Astrocyte (in vitro differentiated cells and primary cell): Measurements from ENCODE around the gene SLC35D2. TPM values are rescaled to one million over a fixed set of nuclear protein-coding genes. Genes with fewer than 3 reads are reported as not detected.

ENCODE experiments used
- DNase-seq: peaks from one replicate; pipeline ENCODE4 v3.0.0-alpha.2; 2010; ENCODE audit warnings: low read depth
- FAIRE-seq: peaks from 2 replicates; lab custom pipeline; 2011; peaks lifted over from hg19 to GRCh38; lab: Jason Lieb, UNC
- H2AFZ ChIP-seq: 2 replicates; pipeline ENCODE4 v1.6.0; 2012; ENCODE audit warnings: low read depth, low read length, inconsistent platforms
- H3K27ac ChIP-seq: 2 replicates; pipeline ENCODE4 v1.5.1; 2011; ENCODE audit warnings: low read depth, low read length, inconsistent platforms
- H3K27me3 ChIP-seq: 2 replicates; pipeline ENCODE4 v1.6.0; 2011; ENCODE audit warnings: low read length, inconsistent platforms; ENCODE audit not compliant: insufficient read depth
- H3K36me3 ChIP-seq: 2 replicates; pipeline ENCODE4 v1.5.1; 2011; ENCODE audit warnings: low read length, inconsistent platforms; ENCODE audit not compliant: insufficient read depth
- H3K4me1 ChIP-seq: 2 replicates; pipeline ENCODE4 v1.5.1; 2011; ENCODE audit warnings: low read length, inconsistent platforms; ENCODE audit not compliant: insufficient read depth
- H3K4me2 ChIP-seq: 2 replicates; pipeline ENCODE4 v1.6.0; 2012; ENCODE audit warnings: low read length, inconsistent platforms
- H3K4me3 ChIP-seq: 2 replicates; pipeline ENCODE4 v1.5.1; 2011; ENCODE audit warnings: low read depth, mild to moderate bottlenecking, low read length, inconsistent platforms; ENCODE audit not compliant: insufficient read depth
- H3K79me2 ChIP-seq: 2 replicates; pipeline ENCODE4 v1.6.0; 2012; ENCODE audit warnings: mild to moderate bottlenecking, low read length, inconsistent platforms; ENCODE audit not compliant: insufficient read depth
- H3K9ac ChIP-seq: 2 replicates; pipeline ENCODE4 v1.6.0; 2012; ENCODE audit warnings: mild to moderate bottlenecking, low read length, inconsistent platforms
- H3K9me3 ChIP-seq: 2 replicates; pipeline ENCODE4 v1.5.1; 2012; ENCODE audit warnings: low read depth, mild to moderate bottlenecking, low read length, inconsistent platforms; ENCODE audit not compliant: insufficient read depth
- H4K20me1 ChIP-seq: 2 replicates; pipeline ENCODE4 v1.6.0; 2012; ENCODE audit warnings: low read length, inconsistent platforms; ENCODE audit not compliant: insufficient read depth
- H3K27ac Mint-ChIP-seq: one replicate; pipeline ENCODE4 v1.8.0; 2021; ENCODE audit warnings: mild to moderate bottlenecking, mixed read lengths; ENCODE audit not compliant: unreplicated experiment
- H3K27me3 Mint-ChIP-seq: one replicate; pipeline ENCODE4 v1.8.0; 2021; ENCODE audit warnings: low read depth, mixed read lengths; ENCODE audit not compliant: unreplicated experiment
- H3K36me3 Mint-ChIP-seq: one replicate; pipeline ENCODE4 v1.8.0; 2021; ENCODE audit warnings: low read depth, mixed read lengths; ENCODE audit not compliant: unreplicated experiment
- H3K4me1 Mint-ChIP-seq: one replicate; pipeline ENCODE4 v1.8.0; 2021; ENCODE audit warnings: low read depth, mixed read lengths; ENCODE audit not compliant: unreplicated experiment
- H3K4me3 Mint-ChIP-seq: one replicate; pipeline ENCODE4 v1.8.0; 2021; ENCODE audit warnings: mild to moderate bottlenecking, moderate library complexity, mixed read lengths; ENCODE audit not compliant: unreplicated experiment
- H3K9me3 Mint-ChIP-seq: one replicate; pipeline ENCODE4 v1.8.0; 2021; ENCODE audit warnings: mild to moderate bottlenecking, mixed read lengths; ENCODE audit not compliant: unreplicated experiment
- CTCF ChIP-seq: IDR thresholded peaks from 2 replicates; pipeline ENCODE4 v1.5.1; 2011; ENCODE audit warnings: low read depth, mild to moderate bottlenecking, inconsistent platforms, low read length, moderate library complexity; ENCODE audit not compliant: insufficient read depth
- EZH2 ChIP-seq: IDR thresholded peaks from 2 replicates; pipeline ENCODE4 v1.6.1; 2012; ENCODE audit warnings: mild to moderate bottlenecking, low read length, inconsistent platforms; ENCODE audit not compliant: insufficient read depth
- total RNA-seq: library from RNA; stranded (reverse); gene quantifications from 2 replicates; pipeline ENCODE4 v1.2.1, GENCODE V29; 2021

SLC35D2 gene
- total RNA-seq, 1 donor from 2014 or later, result 37.3 TPM

DNA sequence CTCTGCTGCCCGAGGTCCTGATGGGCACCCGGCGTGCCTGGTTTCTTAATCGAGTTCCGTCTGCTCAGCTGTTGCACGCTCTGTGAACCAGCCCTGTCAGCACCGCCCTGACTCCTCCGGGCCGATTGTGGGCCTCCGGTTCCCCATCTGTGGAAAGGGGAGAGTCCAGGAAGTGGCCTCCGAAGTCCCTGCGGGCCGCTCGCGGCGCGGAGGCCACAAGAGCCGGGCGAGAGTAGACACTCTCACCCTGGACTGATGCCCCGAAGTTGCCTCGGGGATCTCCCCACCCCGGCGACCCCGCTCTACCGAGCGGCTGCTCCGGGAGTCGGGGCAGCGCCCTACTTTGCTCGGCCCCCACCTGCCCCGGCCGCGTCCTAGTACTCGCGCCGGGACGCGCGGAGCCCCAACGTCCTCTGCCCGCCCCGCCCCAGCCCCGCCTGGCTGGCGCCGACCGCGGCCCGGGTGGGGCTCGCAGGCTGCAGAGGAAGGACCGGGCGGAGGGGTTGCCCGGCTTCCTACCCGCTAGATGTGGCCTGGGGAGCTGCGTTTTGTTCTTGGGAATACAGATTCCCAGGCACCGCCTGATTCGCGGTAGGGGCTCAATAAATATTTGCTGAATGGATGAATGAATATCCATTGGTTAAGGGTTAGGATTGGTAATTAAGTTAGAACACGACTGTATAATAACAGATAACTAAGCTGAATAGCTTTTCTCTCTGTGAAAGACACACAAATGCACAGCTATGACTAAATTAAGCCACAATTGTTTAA lies 35.6 kb upstream of the SLC35D2 start:
- FAIRE-seq (no peak), DNase-seq (no peak)
- H3K4me2 ChIP-seq, result peak overlapping the region; percentile 94
- Mint-ChIP-seq H3K4me1 (peaks cover 19% of the 10 kb centered on the region), H3K36me3 (no peaks in the 10 kb centered on the region), H3K9me3 (no peaks in the 10 kb centered on the region), H3K27me3 (no peaks in the 10 kb centered on the region), H3K27ac (peak overlapping the region; percentile 97), H3K4me3 (peak overlapping the region; percentile 88)
- peaks cover 26% of the 10 kb centered on the region for H3K79me2 ChIP-seq
- H3K27me3 ChIP-seq, result no peaks in the 10 kb centered on the region
- peak overlapping the region; percentile 93 for H3K9ac ChIP-seq
- H3K9me3 ChIP-seq, result no peaks in the 10 kb centered on the region
- peak overlapping the region; percentile 79 for H3K4me3 ChIP-seq
- H4K20me1 ChIP-seq, result no peaks in the 10 kb centered on the region
- TF ChIP-seq CTCF (no peak), EZH2 (no peak)
- peak overlapping the region; percentile 93 for H3K27ac ChIP-seq
- peaks cover 25% of the 10 kb centered on the region for H3K4me1 ChIP-seq
- H3K36me3 ChIP-seq, result no peaks in the 10 kb centered on the region
- peak overlapping the region; percentile 92 for H2AFZ ChIP-seq

DNA sequence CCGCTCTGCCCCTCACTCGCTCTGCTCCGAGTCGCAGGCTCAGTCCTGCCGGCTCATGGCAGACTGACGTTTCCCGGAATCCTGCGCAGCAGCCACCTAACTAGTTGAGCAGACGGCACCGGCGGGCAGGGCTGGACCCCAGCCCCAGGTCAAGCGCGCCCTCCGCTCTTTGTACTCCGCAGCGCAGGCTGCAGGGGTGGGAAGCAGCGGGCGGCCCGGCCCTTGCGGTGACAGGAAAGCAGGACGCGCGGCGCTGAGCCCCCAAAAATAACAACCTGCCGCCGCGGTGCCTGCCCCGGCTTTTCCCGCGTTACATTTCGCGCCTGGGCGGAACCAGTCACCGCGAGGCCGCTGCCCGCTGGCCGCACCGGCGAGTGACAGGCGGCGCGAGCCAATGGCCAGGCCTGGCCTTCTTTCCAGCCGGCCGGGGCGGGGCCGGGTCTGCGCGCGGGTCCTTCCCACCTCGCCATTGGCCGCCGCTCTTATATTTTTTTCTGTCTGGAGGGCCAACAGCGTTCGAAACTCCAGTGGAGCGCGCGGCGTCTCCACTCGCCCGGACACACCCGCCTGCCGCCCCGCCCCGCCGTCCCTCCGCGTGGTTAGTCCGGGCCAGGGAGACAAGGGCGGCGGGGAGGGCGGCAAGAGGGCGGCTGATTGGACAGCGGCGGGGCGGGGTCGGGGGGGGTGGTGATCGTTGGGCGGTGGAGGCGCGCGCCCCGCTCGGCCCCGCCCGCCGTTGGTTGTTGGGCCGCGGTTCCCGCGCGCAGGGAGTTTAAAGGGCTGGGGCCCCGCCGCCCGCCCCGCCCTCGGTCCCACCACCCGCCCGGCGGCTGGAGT lies 34.8 kb upstream of the SLC35D2 start, which contains the start of gene ZNF367:
TSS of gene ZNF367 (minus strand) at position 288 of the 837 bp plus-strand sequence. CDS start 338 bp downstream, outside the sequence.
- no peaks in the 10 kb centered on the region for H3K27me3 Mint-ChIP-seq
- FAIRE-seq, result no peak

More for the DNA sequence above, 34.8 kb upstream of the SLC35D2 start, which contains the start of gene ZNF367:
- H3K4me2 ChIP-seq, result peak within 1 kb of the TSS; percentile 94
- H3K79me2 ChIP-seq, result peaks cover 32% of the 10 kb centered on the region
- peak within 1 kb of the TSS; percentile 93 for H3K27ac ChIP-seq
- H3K9me3 ChIP-seq, result no peaks in the 10 kb centered on the region
- H3K4me1 Mint-ChIP-seq, result peaks cover 19% of the 10 kb centered on the region
- peak; percentile 93 for DNase-seq
- H3K9me3 Mint-ChIP-seq, result no peaks in the 10 kb centered on the region
- peaks cover 25% of the 10 kb centered on the region for H3K4me1 ChIP-seq
- no peaks in the 10 kb centered on the region for H3K27me3 ChIP-seq
- H3K36me3 Mint-ChIP-seq, result no peaks in the 10 kb centered on the region
- H2AFZ ChIP-seq, result peak within 1 kb of the TSS; percentile 92
- H3K4me3 Mint-ChIP-seq, result peak within 1 kb of the TSS; percentile 90
- TF ChIP-seq EZH2 (no peak), CTCF (no peak)
- no peaks in the 10 kb centered on the region for H3K36me3 ChIP-seq
- H3K4me3 ChIP-seq, result peak within 1 kb of the TSS; percentile 87
- peak within 1 kb of the TSS; percentile 66 for H3K27ac Mint-ChIP-seq
- H4K20me1 ChIP-seq, result peaks cover 3% of the 10 kb centered on the region
- peak within 1 kb of the TSS; percentile 93 for H3K9ac ChIP-seq
